SK-N-SH (cell line): Measurements from ENCODE around the gene MT1F.

Experiments
- CHD2 ChIP-seq: fragments of 150-350 bp; IDR thresholded peaks from 2 replicates; pipeline ENCODE4 v1.6.1; 2018; ENCODE audit warnings: low read length; ENCODE audit not compliant: partially characterized antibody
- JUND ChIP-seq: IDR thresholded peaks from 2 replicates; pipeline ENCODE4 v1.4.0; 2012
- MXI1 ChIP-seq: IDR thresholded peaks from 2 replicates; pipeline ENCODE4 v1.6.1; 2012; ENCODE audit warnings: mild to moderate bottlenecking, low read depth, low read length, improper control_type of control experiment
- NRF1 ChIP-seq: IDR thresholded peaks from 2 replicates; pipeline ENCODE4 v1.6.1; 2012; ENCODE audit warnings: low read depth, mild to moderate bottlenecking, low read length
- POLR2AphosphoS5 ChIP-seq: IDR thresholded peaks from 2 replicates; pipeline ENCODE4 v1.6.1; 2012; ENCODE audit warnings: low read depth, low read length
- RXRA ChIP-seq: IDR thresholded peaks from 2 replicates; pipeline ENCODE4 v1.4.0; 2012; ENCODE audit warnings: low read depth, mild to moderate bottlenecking, borderline replicate concordance
- TF ChIP-seq, protein P1 (sequence below): fragments of 200-600 bp; sonication (generic); IDR thresholded peaks from 2 replicates; pipeline ENCODE4 v1.6.1; 2017; ENCODE audit warnings: antibody characterized with exemption, mild to moderate bottlenecking, moderate library complexity
- TF ChIP-seq, protein P2 (sequence below): fragments of 150-350 bp; IDR thresholded peaks from 2 replicates; pipeline ENCODE4 v1.6.1; 2017; ENCODE audit warnings: antibody characterized with exemption, low read length, low read depth, borderline replicate concordance
- TF ChIP-seq, protein P3 (sequence below): IDR thresholded peaks from 2 replicates; pipeline ENCODE4 v1.4.0; 2012; ENCODE audit warnings: low read depth, borderline replicate concordance
- TF ChIP-seq, protein P4 (sequence below): fragments of 150-350 bp; IDR thresholded peaks from 2 replicates; pipeline ENCODE4 v1.6.1; 2016; ENCODE audit warnings: mild to moderate bottlenecking, low read depth, low read length

DNA sequence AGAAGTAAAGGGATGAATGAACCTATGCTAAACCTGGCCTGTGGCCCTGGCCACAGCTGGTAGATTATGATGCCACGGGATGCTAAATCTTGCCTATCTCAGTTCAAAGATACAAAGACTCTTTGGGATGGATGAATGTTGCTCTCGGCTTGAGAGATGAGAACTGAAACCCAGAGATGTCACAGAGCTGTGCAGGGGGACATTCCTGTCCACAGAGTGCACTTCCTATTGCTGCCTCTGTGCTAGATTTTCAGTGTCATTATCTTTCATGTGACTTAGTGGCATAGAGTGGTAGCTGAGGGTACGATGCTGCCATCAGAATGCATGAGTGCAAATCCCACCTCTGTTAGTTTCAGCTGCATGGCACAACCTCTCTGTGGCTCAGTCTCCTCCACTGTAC, 27.6 kb upstream of the MT1F start:
- TF ChIP-seq CHD2 (no peak), MXI1 (no peak), JUND (no peak), POLR2AphosphoS5 (no peak), RXRA (no peak), NRF1 (no peak)
- TF ChIP-seq, protein P1, sequence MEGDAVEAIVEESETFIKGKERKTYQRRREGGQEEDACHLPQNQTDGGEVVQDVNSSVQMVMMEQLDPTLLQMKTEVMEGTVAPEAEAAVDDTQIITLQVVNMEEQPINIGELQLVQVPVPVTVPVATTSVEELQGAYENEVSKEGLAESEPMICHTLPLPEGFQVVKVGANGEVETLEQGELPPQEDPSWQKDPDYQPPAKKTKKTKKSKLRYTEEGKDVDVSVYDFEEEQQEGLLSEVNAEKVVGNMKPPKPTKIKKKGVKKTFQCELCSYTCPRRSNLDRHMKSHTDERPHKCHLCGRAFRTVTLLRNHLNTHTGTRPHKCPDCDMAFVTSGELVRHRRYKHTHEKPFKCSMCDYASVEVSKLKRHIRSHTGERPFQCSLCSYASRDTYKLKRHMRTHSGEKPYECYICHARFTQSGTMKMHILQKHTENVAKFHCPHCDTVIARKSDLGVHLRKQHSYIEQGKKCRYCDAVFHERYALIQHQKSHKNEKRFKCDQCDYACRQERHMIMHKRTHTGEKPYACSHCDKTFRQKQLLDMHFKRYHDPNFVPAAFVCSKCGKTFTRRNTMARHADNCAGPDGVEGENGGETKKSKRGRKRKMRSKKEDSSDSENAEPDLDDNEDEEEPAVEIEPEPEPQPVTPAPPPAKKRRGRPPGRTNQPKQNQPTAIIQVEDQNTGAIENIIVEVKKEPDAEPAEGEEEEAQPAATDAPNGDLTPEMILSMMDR, result no peak
- TF ChIP-seq, protein P2, sequence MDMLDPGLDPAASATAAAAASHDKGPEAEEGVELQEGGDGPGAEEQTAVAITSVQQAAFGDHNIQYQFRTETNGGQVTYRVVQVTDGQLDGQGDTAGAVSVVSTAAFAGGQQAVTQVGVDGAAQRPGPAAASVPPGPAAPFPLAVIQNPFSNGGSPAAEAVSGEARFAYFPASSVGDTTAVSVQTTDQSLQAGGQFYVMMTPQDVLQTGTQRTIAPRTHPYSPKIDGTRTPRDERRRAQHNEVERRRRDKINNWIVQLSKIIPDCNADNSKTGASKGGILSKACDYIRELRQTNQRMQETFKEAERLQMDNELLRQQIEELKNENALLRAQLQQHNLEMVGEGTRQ, result no peak
- TF ChIP-seq, protein P3, sequence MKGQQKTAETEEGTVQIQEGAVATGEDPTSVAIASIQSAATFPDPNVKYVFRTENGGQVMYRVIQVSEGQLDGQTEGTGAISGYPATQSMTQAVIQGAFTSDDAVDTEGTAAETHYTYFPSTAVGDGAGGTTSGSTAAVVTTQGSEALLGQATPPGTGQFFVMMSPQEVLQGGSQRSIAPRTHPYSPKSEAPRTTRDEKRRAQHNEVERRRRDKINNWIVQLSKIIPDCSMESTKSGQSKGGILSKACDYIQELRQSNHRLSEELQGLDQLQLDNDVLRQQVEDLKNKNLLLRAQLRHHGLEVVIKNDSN, result no peak
- TF ChIP-seq, protein P4, sequence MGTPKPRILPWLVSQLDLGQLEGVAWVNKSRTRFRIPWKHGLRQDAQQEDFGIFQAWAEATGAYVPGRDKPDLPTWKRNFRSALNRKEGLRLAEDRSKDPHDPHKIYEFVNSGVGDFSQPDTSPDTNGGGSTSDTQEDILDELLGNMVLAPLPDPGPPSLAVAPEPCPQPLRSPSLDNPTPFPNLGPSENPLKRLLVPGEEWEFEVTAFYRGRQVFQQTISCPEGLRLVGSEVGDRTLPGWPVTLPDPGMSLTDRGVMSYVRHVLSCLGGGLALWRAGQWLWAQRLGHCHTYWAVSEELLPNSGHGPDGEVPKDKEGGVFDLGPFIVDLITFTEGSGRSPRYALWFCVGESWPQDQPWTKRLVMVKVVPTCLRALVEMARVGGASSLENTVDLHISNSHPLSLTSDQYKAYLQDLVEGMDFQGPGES, result no peak
